GM18867 (cell line): ENCODE data around the gene STS.
"Not testable (repeated sequence)": the region's sequence is repeated elsewhere in the genome, so short reads cannot be mapped to it uniquely, and the experiment has no call there.

Experiments used
- ATAC-seq: cut with Tn5 transposase; IDR thresholded peaks from one replicate; pipeline ENCODE4 v1.9.1; 2021; ENCODE audit warnings: mild to moderate bottlenecking, moderate library complexity; ENCODE audit not compliant: unreplicated experiment

Gene STS

DNA sequence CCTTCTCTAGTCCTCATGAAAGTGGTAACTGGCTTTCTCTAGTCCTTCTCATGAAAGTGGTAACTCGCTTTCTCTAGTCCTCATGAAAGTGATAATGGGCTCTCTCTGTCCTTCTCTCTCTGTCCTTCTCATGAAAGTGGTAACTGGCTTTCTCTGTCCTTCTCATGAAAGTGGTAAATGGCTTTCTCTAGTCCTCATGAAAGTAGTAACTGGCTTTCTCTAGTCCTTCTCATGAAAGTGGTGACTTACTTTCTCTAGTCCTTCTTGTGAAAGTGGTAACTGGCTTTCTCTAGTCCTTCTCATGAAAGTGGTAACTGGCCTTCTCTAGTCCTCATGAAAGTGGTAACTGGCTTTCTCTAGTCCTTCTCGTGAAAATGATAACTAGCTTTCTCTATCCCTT, 31.3 kb downstream of the STS start:
- ATAC-seq = not testable (repeated sequence)

DNA sequence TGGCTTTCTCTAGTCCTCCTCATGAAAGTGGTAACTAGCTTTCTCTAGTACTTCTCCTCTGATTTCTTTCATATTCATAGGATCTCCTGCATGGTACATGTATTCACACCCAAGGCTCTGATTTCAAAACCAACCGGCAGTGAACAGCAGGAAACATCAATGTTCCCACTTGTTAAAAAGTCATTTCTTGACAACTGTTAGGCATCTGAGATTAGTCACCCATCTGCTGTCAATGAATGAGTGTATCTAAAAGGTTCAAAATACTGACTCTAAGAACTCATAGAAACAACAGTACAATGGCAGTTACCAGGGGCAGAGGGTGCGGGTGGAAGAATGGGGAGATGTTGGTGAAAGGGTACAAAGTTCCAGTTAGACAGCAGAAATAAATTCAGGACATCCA, 31.9 kb downstream of the STS start:
- no peak for ATAC-seq

DNA sequence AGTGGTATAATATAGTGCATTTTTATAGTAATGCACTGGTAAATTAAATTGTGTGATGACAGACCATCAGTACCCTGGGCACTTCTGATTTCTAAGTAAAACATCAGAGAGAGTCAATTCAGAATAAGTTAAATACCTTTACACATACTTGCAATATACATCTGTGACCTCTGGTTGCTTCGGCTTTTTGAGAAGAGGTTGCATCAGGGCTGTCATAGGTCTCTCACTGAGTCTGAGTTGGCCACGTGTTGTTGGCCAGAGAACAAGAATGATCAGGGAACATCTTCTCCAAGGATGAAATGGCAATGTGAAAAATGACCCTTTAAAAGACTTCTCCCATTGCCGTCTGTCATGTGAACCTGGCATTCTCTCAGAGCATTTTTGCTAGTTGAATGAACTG, 37.3 kb downstream of the STS start:
- no peak for ATAC-seq

DNA sequence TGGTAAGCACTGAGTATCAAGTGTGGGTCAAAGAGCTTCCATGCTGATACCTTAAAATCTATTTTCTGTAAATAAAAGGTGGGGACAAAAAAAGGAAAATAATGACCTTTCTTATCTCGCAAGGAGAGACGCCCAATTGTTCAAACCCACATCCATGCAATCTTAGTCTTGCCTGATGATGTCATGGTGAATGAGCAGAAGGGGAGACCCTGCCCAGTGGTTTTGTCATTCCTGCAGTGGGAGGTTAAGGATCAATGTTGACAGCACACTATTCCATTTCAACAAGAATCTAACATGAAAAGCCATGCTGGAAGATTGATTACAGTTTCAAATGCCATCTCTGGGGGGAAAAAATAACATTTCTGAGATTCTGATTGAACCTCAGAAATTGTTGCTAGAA, 41.2 kb downstream of the STS start:
- ATAC-seq = no peak

DNA sequence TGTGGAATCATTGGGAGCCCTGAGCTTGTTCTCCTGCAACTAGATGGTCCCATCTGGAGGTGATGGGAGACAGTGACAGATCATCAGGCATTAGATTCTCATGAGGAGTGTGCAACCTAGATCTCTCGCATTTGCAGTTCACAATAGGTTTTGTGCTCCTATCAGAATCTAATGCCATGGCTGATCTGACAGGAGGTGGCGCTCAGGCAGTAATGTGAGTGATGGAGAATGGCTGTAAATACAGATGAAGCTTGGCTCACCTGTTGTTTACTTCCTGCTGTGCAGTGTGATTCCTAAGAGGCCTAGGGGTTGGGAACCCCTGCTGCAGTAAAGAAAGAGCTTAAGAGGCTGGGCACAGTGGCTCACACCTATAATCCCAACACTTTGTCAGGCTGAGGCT, 42.6 kb downstream of the STS start:
- no peak for ATAC-seq

DNA sequence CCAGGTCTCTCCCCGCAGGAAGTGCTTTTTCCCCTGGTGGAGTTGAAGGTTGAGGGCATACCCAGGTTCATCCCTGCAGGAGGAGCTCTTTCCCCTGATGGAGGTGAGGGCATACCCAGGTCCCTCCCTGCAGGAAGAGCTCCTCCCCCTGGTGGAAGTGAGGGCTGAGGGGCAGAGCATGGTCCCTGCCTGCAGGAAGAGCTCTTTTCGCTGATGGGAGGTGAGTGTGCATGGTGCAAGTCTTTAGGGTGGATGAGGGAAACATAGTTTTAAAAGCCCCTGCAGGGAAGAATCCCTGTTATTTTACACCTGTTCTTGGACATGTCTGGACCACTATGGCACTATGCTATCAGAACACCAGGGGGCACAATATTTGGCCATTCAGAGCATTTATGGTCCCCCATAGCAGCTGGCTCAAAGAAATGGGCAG, 44.2 kb downstream of the STS start:
- peak; percentile 65 for ATAC-seq

DNA sequence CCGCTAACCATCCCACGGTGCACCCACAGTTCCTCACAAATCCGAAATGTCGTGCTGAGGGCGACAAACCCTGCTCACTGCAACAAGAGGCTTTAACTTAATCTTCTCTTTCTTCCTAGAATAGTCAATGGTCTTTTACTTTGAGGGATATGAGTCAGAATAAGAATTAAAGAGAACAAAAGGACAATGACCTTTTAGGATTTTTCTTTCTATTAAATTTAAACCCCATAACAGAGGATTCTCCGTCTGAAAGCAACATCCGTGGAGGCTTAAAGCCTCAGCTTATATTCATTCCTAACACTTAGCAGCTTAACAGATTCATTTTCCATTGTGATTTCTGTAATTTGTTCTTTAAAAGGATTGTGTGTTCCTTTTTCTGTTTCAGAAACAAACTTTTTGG, 45.4 kb downstream of the STS start:
- ATAC-seq = no peak

DNA sequence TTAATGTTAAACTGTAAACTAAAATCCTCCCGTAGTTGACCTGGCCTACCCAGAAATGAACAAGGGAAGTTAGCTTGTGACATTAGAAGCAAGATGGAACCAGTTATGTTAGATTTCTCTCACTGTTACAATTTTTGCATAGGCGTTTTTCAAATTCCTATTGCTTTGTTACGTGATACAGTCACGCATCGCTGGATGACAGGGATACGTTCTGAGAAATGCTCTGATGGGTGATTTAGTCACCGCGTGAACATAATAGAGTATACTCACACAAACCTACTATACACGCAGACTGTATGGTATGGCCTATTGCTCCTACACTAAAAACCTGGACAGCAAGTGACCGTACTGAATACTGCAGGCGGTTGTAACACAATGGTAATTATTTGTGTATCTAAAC, 47.1 kb downstream of the STS start:
- no peak for ATAC-seq
